HepG2 (cell line): ENCODE results near the gene RIPK1. TPM values are rescaled to one million over a fixed set of nuclear protein-coding genes. Genes with fewer than 3 reads are reported as not detected.
A peak's percentile ranks its signal among the peaks of the same experiment; 100 is the strongest.

ENCODE experiments used
- ARID5B ChIP-seq: IDR thresholded peaks from 2 replicates; pipeline ENCODE4 v1.4.0; 2020; ENCODE audit warnings: mild to moderate bottlenecking, missing genetic modification reagents
- FOXC1 ChIP-seq: sonication (generic); formaldehyde crosslinking; IDR thresholded peaks from 2 replicates; pipeline ENCODE4 v1.8.0; 2022; ENCODE audit warnings: mild to moderate bottlenecking, missing genetic modification reagents, borderline replicate concordance
- HOMEZ ChIP-seq: IDR thresholded peaks from 2 replicates; pipeline ENCODE4 v1.6.1; 2016; ENCODE audit warnings: low read depth
- MED1 ChIP-seq: sonication (generic); formaldehyde crosslinking; IDR thresholded peaks from 2 replicates; pipeline ENCODE4 v1.4.0; 2020; ENCODE audit warnings: missing genetic modification reagents
- SAP130 ChIP-seq: IDR thresholded peaks from 2 replicates; pipeline ENCODE4 v1.6.1; 2016; ENCODE audit warnings: low read depth
- SRY ChIP-seq: sonication (generic); formaldehyde crosslinking; IDR thresholded peaks from 2 replicates; pipeline ENCODE4 v1.8.0; 2022; ENCODE audit warnings: mild to moderate bottlenecking, missing genetic modification reagents
- TAF15 ChIP-seq: fragments of 200-400 bp; formaldehyde crosslinking; IDR thresholded peaks from one replicate; pipeline ENCODE4 v1.6.1; 2018; ENCODE audit warnings: mild to moderate bottlenecking, low read depth, low read length; ENCODE audit not compliant: poor library complexity, severe bottlenecking
- THAP9 ChIP-seq: sonication (generic); formaldehyde crosslinking; IDR thresholded peaks from 2 replicates; pipeline ENCODE4; 2020; ENCODE audit warnings: missing genetic modification reagents, mild to moderate bottlenecking, borderline replicate concordance
- TOE1 ChIP-seq: sonication (generic); formaldehyde crosslinking; IDR thresholded peaks from 2 replicates; pipeline ENCODE4 v1.4.0; 2020; ENCODE audit warnings: mild to moderate bottlenecking, missing genetic modification reagents
- ZBTB14 ChIP-seq: sonication (generic); formaldehyde crosslinking; IDR thresholded peaks from 2 replicates; pipeline ENCODE4 v1.4.0; 2020; ENCODE audit warnings: missing genetic modification reagents
- ZNF253 ChIP-seq: sonication (generic); formaldehyde crosslinking; IDR thresholded peaks from 2 replicates; pipeline ENCODE4 v1.8.0; 2022; ENCODE audit warnings: mild to moderate bottlenecking, missing genetic modification reagents, borderline replicate concordance
- ZNF562 ChIP-seq: sonication (generic); formaldehyde crosslinking; IDR thresholded peaks from 2 replicates; pipeline ENCODE4 v1.8.0; 2022; ENCODE audit warnings: missing genetic modification reagents, borderline replicate concordance
- ZNF687 ChIP-seq: sonication (generic); formaldehyde crosslinking; IDR thresholded peaks from 2 replicates; pipeline ENCODE4 v1.5.1; 2020; ENCODE audit warnings: mild to moderate bottlenecking, missing genetic modification reagents, moderate library complexity
- polyA plus RNA-seq, 8 experiments: library from polyadenylated mRNA; depleted of rRNA in 3 of 8; stranded (reverse) in 7 of 8; unstranded in 1 of 8; fragments of >200 nt; fragmentation: Illumina TruSeq in 4 of 8; extraction: Trizol in 4 of 8; gene quantifications; 2 replicates each; pipeline versions ENCODE4 v1.2.1 to v1.2.3, GENCODE V29; 2011 to 2016; ENCODE audit warnings: low read depth in 4 of 8, missing spikeins in 1 of 8, mixed read lengths in 1 of 8; ENCODE audit not compliant: insufficient read depth in 1 of 8
- total RNA-seq, 5 experiments: library from RNA; depleted of rRNA; stranded (reverse); fragments of >200 nt; fragmentation: Illumina TruSeq; extraction: Trizol; gene quantifications; 2 replicates each; pipeline ENCODE4 v1.2.3, GENCODE V29; 2016; ENCODE audit warnings: low read depth in 1 of 5

The RIPK1 gene
- total and polyA plus RNA-seq, 2 of the 13 experiments (the other 11 are each of a cell fraction or from before 2014, with no cell fraction given) = 9.0 to 10.3 TPM

GRCh38 chr6:3159805-3160781, 91.8 kb downstream of the RIPK1 start (continued):
- TF ChIP-seq SAP130 (CRISPR knock-in tag) (peak; percentile 36; the same call in 1 of the 2 replicates), ZBTB14 (no peak), MED1 (0 out of 2 replicates have a peak, but pooled peaks have one; percentile 1), TAF15 (no peak), ZNF687 (peak; percentile 55), ZNF253 (CRISPR knock-in tag) (no peak), THAP9 (no peak), ZNF562 (CRISPR knock-in tag) (no peak), TOE1 (CRISPR knock-in tag) (no peak), ARID5B (CRISPR knock-in tag) (peak; percentile 12; the same call in 1 of the 2 replicates), HOMEZ (no peak), FOXC1 (CRISPR knock-in tag) (no peak), SRY (CRISPR knock-in tag) (0 out of 2 replicates have a peak, but pooled peaks have one; percentile 18)
